HL-60 (cell line): ENCODE measurements around the gene BLMH.

ENCODE experiments used
- CTCF ChIP-seq: IDR thresholded peaks from one replicate; pipeline ENCODE4 v1.5.1; 2011; ENCODE audit warnings: low read length, control low read depth, inconsistent platforms; ENCODE audit not compliant: insufficient read depth
- GABPA ChIP-seq: IDR thresholded peaks from 2 replicates; pipeline ENCODE4 v1.6.1; 2012; ENCODE audit warnings: low read depth
- POLR2AphosphoS5 ChIP-seq: IDR thresholded peaks from 2 replicates; pipeline ENCODE4 v1.6.1; 2012; ENCODE audit warnings: low read depth
- REST ChIP-seq: IDR thresholded peaks from 2 replicates; pipeline ENCODE4 v1.6.1; 2012; ENCODE audit warnings: low read depth; ENCODE audit not compliant: insufficient replicate concordance
- SPI1 ChIP-seq: IDR thresholded peaks from 2 replicates; pipeline ENCODE4 v1.6.1; 2012; ENCODE audit warnings: low read depth, mild to moderate bottlenecking, borderline replicate concordance

GRCh38 chr17:30235386-30236296 lies 56.1 kb downstream of the BLMH start, which contains the start of gene SLC6A4:
- TF ChIP-seq CTCF (no peak), POLR2AphosphoS5 (no peak), REST (no peak), GABPA (no peak), SPI1 (no peak)
